ENCODE measurements around the gene CD2AP.
"Not testable (repeated sequence)": the region's sequence is repeated elsewhere in the genome, so short reads cannot be mapped to it uniquely, and the experiment has no call there.

DNA sequence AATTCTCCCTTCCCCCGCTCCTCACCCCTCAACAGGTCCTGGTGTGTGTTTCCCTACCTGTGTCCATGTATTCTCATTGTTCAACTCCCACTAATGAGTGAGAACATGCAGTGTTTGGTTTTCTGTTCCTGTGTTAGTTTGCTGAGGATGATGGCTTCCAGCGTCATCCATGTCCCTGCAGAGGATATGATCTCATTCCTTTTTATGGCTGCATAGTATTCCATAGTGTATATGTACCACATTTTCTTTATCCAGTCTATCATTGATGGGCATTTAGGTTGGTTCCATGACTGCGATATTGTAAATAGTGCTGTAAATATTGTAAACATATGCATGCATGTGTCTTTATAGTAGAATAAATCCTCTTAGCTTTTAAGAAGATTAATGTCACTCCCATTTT is 89.0 kb downstream of the CD2AP start:
- TF ChIP-seq, protein P1, sequence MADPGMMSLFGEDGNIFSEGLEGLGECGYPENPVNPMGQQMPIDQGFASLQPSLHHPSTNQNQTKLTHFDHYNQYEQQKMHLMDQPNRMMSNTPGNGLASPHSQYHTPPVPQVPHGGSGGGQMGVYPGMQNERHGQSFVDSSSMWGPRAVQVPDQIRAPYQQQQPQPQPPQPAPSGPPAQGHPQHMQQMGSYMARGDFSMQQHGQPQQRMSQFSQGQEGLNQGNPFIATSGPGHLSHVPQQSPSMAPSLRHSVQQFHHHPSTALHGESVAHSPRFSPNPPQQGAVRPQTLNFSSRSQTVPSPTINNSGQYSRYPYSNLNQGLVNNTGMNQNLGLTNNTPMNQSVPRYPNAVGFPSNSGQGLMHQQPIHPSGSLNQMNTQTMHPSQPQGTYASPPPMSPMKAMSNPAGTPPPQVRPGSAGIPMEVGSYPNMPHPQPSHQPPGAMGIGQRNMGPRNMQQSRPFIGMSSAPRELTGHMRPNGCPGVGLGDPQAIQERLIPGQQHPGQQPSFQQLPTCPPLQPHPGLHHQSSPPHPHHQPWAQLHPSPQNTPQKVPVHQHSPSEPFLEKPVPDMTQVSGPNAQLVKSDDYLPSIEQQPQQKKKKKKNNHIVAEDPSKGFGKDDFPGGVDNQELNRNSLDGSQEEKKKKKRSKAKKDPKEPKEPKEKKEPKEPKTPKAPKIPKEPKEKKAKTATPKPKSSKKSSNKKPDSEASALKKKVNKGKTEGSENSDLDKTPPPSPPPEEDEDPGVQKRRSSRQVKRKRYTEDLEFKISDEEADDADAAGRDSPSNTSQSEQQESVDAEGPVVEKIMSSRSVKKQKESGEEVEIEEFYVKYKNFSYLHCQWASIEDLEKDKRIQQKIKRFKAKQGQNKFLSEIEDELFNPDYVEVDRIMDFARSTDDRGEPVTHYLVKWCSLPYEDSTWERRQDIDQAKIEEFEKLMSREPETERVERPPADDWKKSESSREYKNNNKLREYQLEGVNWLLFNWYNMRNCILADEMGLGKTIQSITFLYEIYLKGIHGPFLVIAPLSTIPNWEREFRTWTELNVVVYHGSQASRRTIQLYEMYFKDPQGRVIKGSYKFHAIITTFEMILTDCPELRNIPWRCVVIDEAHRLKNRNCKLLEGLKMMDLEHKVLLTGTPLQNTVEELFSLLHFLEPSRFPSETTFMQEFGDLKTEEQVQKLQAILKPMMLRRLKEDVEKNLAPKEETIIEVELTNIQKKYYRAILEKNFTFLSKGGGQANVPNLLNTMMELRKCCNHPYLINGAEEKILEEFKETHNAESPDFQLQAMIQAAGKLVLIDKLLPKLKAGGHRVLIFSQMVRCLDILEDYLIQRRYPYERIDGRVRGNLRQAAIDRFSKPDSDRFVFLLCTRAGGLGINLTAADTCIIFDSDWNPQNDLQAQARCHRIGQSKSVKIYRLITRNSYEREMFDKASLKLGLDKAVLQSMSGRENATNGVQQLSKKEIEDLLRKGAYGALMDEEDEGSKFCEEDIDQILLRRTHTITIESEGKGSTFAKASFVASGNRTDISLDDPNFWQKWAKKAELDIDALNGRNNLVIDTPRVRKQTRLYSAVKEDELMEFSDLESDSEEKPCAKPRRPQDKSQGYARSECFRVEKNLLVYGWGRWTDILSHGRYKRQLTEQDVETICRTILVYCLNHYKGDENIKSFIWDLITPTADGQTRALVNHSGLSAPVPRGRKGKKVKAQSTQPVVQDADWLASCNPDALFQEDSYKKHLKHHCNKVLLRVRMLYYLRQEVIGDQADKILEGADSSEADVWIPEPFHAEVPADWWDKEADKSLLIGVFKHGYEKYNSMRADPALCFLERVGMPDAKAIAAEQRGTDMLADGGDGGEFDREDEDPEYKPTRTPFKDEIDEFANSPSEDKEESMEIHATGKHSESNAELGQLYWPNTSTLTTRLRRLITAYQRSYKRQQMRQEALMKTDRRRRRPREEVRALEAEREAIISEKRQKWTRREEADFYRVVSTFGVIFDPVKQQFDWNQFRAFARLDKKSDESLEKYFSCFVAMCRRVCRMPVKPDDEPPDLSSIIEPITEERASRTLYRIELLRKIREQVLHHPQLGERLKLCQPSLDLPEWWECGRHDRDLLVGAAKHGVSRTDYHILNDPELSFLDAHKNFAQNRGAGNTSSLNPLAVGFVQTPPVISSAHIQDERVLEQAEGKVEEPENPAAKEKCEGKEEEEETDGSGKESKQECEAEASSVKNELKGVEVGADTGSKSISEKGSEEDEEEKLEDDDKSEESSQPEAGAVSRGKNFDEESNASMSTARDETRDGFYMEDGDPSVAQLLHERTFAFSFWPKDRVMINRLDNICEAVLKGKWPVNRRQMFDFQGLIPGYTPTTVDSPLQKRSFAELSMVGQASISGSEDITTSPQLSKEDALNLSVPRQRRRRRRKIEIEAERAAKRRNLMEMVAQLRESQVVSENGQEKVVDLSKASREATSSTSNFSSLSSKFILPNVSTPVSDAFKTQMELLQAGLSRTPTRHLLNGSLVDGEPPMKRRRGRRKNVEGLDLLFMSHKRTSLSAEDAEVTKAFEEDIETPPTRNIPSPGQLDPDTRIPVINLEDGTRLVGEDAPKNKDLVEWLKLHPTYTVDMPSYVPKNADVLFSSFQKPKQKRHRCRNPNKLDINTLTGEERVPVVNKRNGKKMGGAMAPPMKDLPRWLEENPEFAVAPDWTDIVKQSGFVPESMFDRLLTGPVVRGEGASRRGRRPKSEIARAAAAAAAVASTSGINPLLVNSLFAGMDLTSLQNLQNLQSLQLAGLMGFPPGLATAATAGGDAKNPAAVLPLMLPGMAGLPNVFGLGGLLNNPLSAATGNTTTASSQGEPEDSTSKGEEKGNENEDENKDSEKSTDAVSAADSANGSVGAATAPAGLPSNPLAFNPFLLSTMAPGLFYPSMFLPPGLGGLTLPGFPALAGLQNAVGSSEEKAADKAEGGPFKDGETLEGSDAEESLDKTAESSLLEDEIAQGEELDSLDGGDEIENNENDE (IDR thresholded peaks at IDR 0.05; ENCODE audit: low read depth, low read length): not testable (repeated sequence)
- TF ChIP-seq PRPF4 (IDR thresholded peaks at IDR 0.05; ENCODE audit: insufficient read depth, low read depth, low read length, poor library complexity, severe bottlenecking); ZFX (CRISPR knock-in tag; IDR thresholded peaks at IDR 0.05); TEAD1 (CRISPR knock-in tag; IDR thresholded peaks at IDR 0.05); SAFB (IDR thresholded peaks at IDR 0.05; ENCODE audit: borderline replicate concordance, low read depth, low read length): not testable (repeated sequence)
- TF ChIP-seq, protein P2, sequence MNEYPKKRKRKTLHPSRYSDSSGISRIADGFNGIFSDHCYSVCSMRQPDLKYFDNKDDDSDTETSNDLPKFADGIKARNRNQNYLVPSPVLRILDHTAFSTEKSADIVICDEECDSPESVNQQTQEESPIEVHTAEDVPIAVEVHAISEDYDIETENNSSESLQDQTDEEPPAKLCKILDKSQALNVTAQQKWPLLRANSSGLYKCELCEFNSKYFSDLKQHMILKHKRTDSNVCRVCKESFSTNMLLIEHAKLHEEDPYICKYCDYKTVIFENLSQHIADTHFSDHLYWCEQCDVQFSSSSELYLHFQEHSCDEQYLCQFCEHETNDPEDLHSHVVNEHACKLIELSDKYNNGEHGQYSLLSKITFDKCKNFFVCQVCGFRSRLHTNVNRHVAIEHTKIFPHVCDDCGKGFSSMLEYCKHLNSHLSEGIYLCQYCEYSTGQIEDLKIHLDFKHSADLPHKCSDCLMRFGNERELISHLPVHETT (CRISPR knock-in tag; conservative IDR thresholded peaks at IDR 0.05 in 1 of 2, IDR thresholded peaks at IDR 0.05 in 1 of 2): not testable (repeated sequence)
- TF ChIP-seq, protein P3, sequence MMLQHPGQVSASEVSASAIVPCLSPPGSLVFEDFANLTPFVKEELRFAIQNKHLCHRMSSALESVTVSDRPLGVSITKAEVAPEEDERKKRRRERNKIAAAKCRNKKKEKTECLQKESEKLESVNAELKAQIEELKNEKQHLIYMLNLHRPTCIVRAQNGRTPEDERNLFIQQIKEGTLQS (IDR thresholded peaks at IDR 0.05): not testable (repeated sequence)
- TF ChIP-seq, protein P3 (CRISPR knock-in tag; conservative IDR thresholded peaks at IDR 0.05): not testable (repeated sequence)
